GM19372 (cell line): ENCODE data around the gene PCDH15.

Experiments
- ATAC-seq: cut with Tn5 transposase; IDR thresholded peaks from one replicate; pipeline ENCODE4 v1.9.1; 2021; ENCODE audit warnings: mild to moderate bottlenecking, low read depth, moderate library complexity; ENCODE audit not compliant: unreplicated experiment

PCDH15 gene

GRCh38 chr10:54148508-54148907, 652.5 kb downstream of the PCDH15 start:
- ATAC-seq: no peak

GRCh38 chr10:54139819-54140428, 661.1 kb downstream of the PCDH15 start:
- ATAC-seq: no peak

- no peak for ATAC-seq
Observed at GRCh38 chr10:54137396-54137795, 663.6 kb downstream of the PCDH15 start.

GRCh38 chr10:54133203-54133602, 667.8 kb downstream of the PCDH15 start:
- ATAC-seq: no peak

- ATAC-seq: no peak
Observed at GRCh38 chr10:54131833-54132232, 669.2 kb downstream of the PCDH15 start.

- no peak for ATAC-seq
Observed at GRCh38 chr10:54130394-54130793, 670.6 kb downstream of the PCDH15 start.

GRCh38 chr10:54125098-54125747, 675.8 kb downstream of the PCDH15 start:
- ATAC-seq: no peak

GRCh38 chr10:54124209-54124885, 676.7 kb downstream of the PCDH15 start:
- ATAC-seq: no peak

- ATAC-seq: no peak
Observed at GRCh38 chr10:54120806-54121205, 680.2 kb downstream of the PCDH15 start.

- ATAC-seq: no peak
Observed at GRCh38 chr10:54108961-54109360, 692.1 kb downstream of the PCDH15 start.

DNA sequence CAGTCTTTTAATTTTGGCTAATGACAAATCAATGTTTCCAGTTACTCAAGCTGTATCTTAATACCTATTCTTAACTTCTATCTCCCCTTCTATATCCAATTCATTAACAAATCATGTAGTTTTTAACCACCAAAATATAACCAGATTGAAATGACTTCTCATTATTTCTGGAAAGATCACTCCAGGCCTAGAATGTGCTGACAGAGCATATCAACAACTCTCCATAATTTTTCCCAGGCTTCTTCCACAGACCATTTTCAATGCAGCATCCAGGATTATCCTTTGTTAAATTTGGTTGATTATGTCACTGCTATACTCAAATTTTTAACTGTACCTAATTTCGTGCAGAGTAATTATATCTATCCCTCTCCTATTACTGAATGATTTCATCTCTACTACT, 704.1 kb downstream of the PCDH15 start:
- no peak for ATAC-seq

GRCh38 chr10:54094321-54094720, 706.7 kb downstream of the PCDH15 start:
- ATAC-seq: no peak

- no peak for ATAC-seq
Observed at GRCh38 chr10:54091237-54091636, 709.8 kb downstream of the PCDH15 start.

DNA sequence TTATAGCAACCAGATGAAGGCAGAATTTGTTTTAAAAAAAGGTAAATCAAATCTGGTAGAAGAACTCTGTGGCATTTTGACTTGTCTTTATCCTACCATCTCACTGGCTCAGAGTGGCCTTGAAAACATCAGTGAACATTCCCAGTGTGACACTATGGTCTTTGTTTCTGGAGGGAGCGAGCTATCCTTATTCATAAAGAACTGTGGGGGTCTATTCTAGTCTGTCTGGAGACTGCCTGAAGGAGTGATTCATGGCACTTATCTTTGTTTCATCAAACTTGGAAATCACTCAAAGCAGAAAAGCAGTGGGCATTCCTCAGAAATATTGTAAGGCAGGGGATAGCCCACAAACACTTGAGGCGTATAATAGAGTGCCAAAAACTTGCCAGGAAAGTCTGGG, 719.1 kb downstream of the PCDH15 start:
- ATAC-seq: no peak

DNA sequence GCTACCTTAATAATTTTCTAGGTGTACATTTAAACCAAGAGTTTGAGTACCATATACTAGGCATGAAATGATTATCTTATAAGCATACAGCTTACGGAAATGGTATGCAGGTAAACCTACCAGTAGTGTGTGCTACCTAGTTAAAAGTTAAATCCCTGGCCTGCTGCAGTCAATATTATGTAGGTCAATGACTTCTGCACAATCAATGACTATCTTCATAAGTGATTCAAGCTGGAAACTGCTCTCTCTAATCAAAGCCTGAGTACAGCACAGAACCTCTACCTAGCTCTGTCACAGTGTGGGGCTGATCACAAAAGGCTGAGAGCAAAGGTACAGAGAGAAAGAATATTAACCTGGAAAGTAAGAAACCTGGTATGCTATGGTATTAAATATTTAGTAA, 733.7 kb downstream of the PCDH15 start:
- no peak for ATAC-seq

GRCh38 chr10:54066646-54067045, 734.4 kb downstream of the PCDH15 start:
- ATAC-seq: no peak

DNA sequence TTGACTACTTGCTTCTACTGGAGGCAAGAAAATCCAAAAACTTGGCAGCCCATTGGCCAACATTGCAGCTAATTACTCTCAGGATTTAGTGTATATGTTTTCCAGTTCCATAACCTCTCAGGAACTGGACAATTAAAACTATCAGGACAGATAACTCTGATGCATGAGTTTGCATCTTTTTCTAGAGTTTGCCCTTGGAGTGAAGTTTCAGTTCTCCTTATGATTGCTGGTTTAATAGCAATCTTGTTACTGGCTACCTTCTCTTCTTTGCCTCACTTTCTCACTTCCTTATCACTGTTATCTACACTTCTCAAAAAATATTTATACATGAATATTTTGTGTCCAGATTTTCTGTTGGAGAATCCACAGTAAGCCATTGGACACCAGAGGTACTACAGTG, 735.9 kb downstream of the PCDH15 start:
- no peak for ATAC-seq

DNA sequence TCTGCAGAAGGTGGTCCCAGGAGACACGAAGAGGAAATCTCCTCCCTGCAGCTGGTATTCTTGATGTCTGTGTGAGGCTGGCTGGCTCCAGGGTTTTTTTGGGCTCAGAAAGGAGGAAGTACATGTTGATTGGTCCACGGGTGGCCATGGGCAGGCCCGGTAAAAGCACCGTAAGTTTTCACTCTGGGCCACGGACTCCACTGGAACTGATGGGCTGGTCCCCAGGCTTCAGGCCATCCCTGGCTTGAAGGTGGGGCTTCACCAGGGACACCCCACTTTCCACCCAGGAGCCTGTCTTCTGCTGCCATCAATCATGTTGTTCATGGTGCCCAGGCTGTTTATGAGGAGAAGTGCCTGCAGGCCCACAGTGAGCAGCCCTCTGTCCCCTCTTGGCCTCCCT, 736.8 kb downstream of the PCDH15 start:
- no peak for ATAC-seq

DNA sequence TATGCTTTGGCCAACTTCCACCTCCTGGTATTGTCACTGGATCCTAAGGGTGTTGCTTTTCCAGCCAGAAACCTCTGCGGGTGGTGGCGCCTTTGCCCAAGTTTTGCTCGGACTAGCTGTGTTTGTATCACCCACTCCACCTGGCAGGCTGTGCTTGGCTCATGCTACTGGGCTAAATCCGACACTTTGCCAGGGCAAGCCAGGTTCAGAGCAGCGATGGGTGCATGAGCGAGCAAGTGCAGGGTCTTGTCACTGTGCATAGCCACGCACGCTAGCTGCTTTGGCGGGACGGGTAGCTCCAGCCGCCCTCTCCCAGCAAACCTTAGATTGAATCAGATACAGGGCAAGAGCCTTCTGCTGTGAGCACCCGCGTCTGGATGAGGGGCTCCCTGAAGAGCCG, 737.5 kb downstream of the PCDH15 start:
- ATAC-seq: no peak

DNA sequence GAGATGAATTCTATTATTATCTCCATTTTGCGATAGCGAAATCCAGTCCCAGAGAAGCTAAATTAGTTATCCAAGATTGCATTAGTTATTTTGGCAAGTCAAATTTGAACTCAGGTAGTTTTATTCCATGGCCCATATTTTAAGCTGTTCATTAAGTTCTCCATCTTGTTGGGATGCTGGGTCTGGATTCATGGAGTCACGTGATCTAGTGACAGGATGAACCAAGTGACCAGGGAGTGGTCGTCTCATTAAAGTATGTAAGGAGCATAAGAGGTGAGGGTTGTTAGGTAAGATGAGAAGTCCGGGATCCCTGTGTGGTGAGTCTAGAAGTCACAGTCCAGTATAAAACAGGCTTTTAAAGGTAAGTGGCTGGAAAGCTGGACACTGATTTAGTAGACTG, 740.5 kb downstream of the PCDH15 start:
- ATAC-seq: no peak

GRCh38 chr10:54057357-54057756, 743.7 kb downstream of the PCDH15 start:
- no peak for ATAC-seq

DNA sequence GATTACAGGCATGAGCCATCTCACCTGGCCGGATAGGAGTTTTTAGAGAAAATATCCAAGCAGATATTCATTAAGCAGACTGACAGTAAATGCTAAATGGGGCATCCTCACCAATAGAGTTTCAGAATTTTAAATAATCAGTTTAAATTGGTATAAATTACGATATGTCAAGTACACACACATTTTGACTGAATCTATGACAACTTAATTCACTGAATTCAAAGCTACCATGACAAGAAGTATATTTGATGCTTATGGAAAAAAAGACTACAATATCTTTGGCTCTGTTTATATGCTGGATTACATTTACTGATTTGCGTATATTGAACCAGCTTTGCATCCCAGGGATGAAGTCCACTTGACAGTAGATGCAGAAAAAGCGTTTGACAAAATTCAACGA, 774.7 kb downstream of the PCDH15 start:
- ATAC-seq: no peak
